ENCODE results near the gene USP7.
"Not testable (repeated sequence)": the region's sequence is repeated elsewhere in the genome, so short reads cannot be mapped to it uniquely, and the experiment has no call there.

Gene USP7

GRCh38 chr16:8925455-8925854 is 38.3 kb downstream of the USP7 start:
- no peak for DNase-seq (ENCODE audit: low read depth in 2 of 2)

GRCh38 chr16:8924214-8924613 is 39.5 kb downstream of the USP7 start:
- no peak for DNase-seq (ENCODE audit: low read depth in 2 of 2)

GRCh38 chr16:8923199-8923598 is 40.5 kb downstream of the USP7 start:
- no peak for DNase-seq (ENCODE audit: low read depth in 2 of 2)

- no peak for DNase-seq (ENCODE audit: low read depth in 2 of 2)
Measured at GRCh38 chr16:8921347-8921984, 42.2 kb downstream of the USP7 start.

- DNase-seq (ENCODE audit: low read depth in 2 of 2) = no peak
Measured at GRCh38 chr16:8920645-8921346, 42.9 kb downstream of the USP7 start.

GRCh38 chr16:8919934-8920462 is 43.7 kb downstream of the USP7 start:
- DNase-seq (ENCODE audit: low read depth in 2 of 2) = no peak

- DNase-seq (ENCODE audit: low read depth in 2 of 2) = no peak
Measured at GRCh38 chr16:8919089-8919933, 44.4 kb downstream of the USP7 start.

GRCh38 chr16:8917336-8917735 is 46.4 kb downstream of the USP7 start:
- not testable (repeated sequence) for DNase-seq (ENCODE audit: low read depth in 2 of 2)

GRCh38 chr16:8916541-8917225 is 47.0 kb downstream of the USP7 start:
- DNase-seq (ENCODE audit: low read depth in 2 of 2) = no peak

- no peak for DNase-seq (ENCODE audit: low read depth in 2 of 2)
Measured at GRCh38 chr16:8915722-8916301, 47.9 kb downstream of the USP7 start.

GRCh38 chr16:8914098-8914497 is 49.6 kb downstream of the USP7 start:
- DNase-seq (ENCODE audit: low read depth in 2 of 2) = no peak

GRCh38 chr16:8912793-8913192 is 50.9 kb downstream of the USP7 start:
- DNase-seq (ENCODE audit: low read depth in 2 of 2) = no peak

- DNase-seq (ENCODE audit: low read depth in 2 of 2) = no peak
Measured at GRCh38 chr16:8910811-8911210, 52.9 kb downstream of the USP7 start.

- no peak for DNase-seq (ENCODE audit: low read depth in 2 of 2)
Measured at GRCh38 chr16:8908810-8909468, 54.8 kb downstream of the USP7 start.

GRCh38 chr16:8907096-8907495 is 56.6 kb downstream of the USP7 start:
- DNase-seq (ENCODE audit: low read depth in 2 of 2) = no peak

- no peak for DNase-seq (ENCODE audit: low read depth in 2 of 2)
Measured at GRCh38 chr16:8905795-8906591, 57.7 kb downstream of the USP7 start.

- DNase-seq (ENCODE audit: low read depth in 2 of 2) = no peak
Measured at GRCh38 chr16:8905168-8905762, 58.4 kb downstream of the USP7 start.

GRCh38 chr16:8904018-8904430 is 59.7 kb downstream of the USP7 start:
- no peak for DNase-seq (ENCODE audit: low read depth in 2 of 2)

GRCh38 chr16:8903004-8903403 is 60.7 kb downstream of the USP7 start:
- DNase-seq (ENCODE audit: low read depth in 2 of 2) = no peak
